Measurements from ENCODE around the gene ZNF579. TPM values are rescaled to one million over a fixed set of nuclear protein-coding genes. Genes with fewer than 3 reads are reported as not detected.

The ZNF579 gene
- total and polyA plus RNA-seq, 10 of the 15 experiments (the other 5 are each of a cell fraction or from before 2014, with no cell fraction given): 0.11 to 11.7 (median 1.5) TPM

GRCh38 chr19:55606817-55607216 lies 26.2 kb upstream of the ZNF579 start:
- H3K4me2 ChIP-seq (ENCODE audit: control insufficient read depth, insufficient read depth): peak overlapping the region; percentile 86
- no peaks in the 10 kb centered on the region for H4K20me1 ChIP-seq (ENCODE audit: control insufficient read depth, insufficient read depth)
- ChIA-PET SMC1A (ENCODE audit: uncharacterized antibody, unreplicated experiment) (interaction anchor here (0.8 to 2.2 kb wide), 12 partner anchors 8 to 103 kb away, joined by 3 to 10 read pairs (median 6); partner anchors contain the start of gene ZNF784), POLR2A (interaction anchor here (0.6 to 2.4 kb wide), 13 partner anchors 18 to 199 kb away, joined by 3 to 21 read pairs (median 4); partner anchors contain the start of genes UBE2S, ZNF580, ZNF628 and ZNF784), RAD21 (ENCODE audit: unreplicated experiment) (interaction anchor here (0.7 to 3.3 kb wide), 9 partner anchors 18 to 327 kb away, joined by 3 to 29 read pairs (median 5); partner anchors contain the start of genes CCDC106, HSPBP1, ZNF628 and ZNF784), CTCF (interaction anchor here (0.6 to 4.6 kb wide), 21 partner anchors 12 to 267 kb away, joined by 3 to 76 read pairs (median 5); partner anchors contain the start of genes ISOC2, KMT5C, ZNF579 and ZNF784)
- intact Hi-C loops (cut with micrococcal nuclease; ENCODE audit: unreplicated experiment): loop anchor here (1.0 kb wide), 1 partner anchor 90 kb away; no protein-coding TSS in a partner anchor
- no peak overlapping the region for H2AFZ ChIP-seq (ENCODE audit: control insufficient read depth, low read depth, low read length)
- TSS peak; percentile 51 for BruUV-seq (replicated peaks)
- DNase-seq (ENCODE audit: low read depth, low spot score): no peak
- H3K9me3 ChIP-seq (replicated peaks; ENCODE audit: control insufficient read depth, insufficient read depth, low read length): peaks cover 2% of the 10 kb centered on the region; the same call in 1 of the 3 replicates
- H3K4me1 ChIP-seq (ENCODE audit: control insufficient read depth, insufficient read depth, low read length): peaks cover 4% of the 10 kb centered on the region; the same call in 1 of the 2 replicates
- H3K27ac ChIP-seq (ENCODE audit: control insufficient read depth, insufficient read depth): 0 out of 2 replicates have a peak overlapping the region, but pooled peaks have one; percentile 90
- H3K27me3 ChIP-seq (replicated peaks in 1 of 2; ENCODE audit: control insufficient read depth in 2 of 2, insufficient read depth in 2 of 2, low read length in 1 of 2): no peaks in the 10 kb centered on the region
- in situ Hi-C loops (cut with MboI): no loop called here
- ATAC-seq: no peak
- H3K9ac ChIP-seq (ENCODE audit: control insufficient read depth, insufficient read depth, low read length): peak overlapping the region; percentile 77; the same call in 1 of the 2 replicates
- peaks cover 0 to 12% of the 10 kb centered on the region in 2 experiments for H3K36me3 ChIP-seq (ENCODE audit: control insufficient read depth in 2 of 2, insufficient read depth in 2 of 2, low read length in 1 of 2)
- FAIRE-seq: no peak
- H3K4me3 ChIP-seq: peak overlapping the region; percentile 69
- TF ChIP-seq KAT2A (conservative IDR thresholded peaks at IDR 0.05; ENCODE audit: control insufficient read depth, low read depth, low read length) (no peak), SMAD1 (IDR thresholded peaks at IDR 0.05; ENCODE audit: low read depth, partially characterized antibody) (no peak), MEF2B (IDR thresholded peaks at IDR 0.05; ENCODE audit: partially characterized antibody, poor library complexity, severe bottlenecking) (no peak), EZH2 (IDR thresholded peaks at IDR 0.05; ENCODE audit: borderline replicate concordance, control insufficient read depth, low read depth, low read length) (no peak), ZBTB40 (IDR thresholded peaks at IDR 0.05; ENCODE audit: borderline replicate concordance) (no peak)
- TF ChIP-seq, protein P1, sequence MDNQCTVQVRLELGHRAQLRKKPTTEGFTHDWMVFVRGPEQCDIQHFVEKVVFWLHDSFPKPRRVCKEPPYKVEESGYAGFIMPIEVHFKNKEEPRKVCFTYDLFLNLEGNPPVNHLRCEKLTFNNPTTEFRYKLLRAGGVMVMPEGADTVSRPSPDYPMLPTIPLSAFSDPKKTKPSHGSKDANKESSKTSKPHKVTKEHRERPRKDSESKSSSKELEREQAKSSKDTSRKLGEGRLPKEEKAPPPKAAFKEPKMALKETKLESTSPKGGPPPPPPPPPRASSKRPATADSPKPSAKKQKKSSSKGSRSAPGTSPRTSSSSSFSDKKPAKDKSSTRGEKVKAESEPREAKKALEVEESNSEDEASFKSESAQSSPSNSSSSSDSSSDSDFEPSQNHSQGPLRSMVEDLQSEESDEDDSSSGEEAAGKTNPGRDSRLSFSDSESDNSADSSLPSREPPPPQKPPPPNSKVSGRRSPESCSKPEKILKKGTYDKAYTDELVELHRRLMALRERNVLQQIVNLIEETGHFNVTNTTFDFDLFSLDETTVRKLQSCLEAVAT (IDR thresholded peaks at IDR 0.05): peak; percentile 82
- H3K79me2 ChIP-seq (ENCODE audit: control insufficient read depth, insufficient read depth, low read length): peaks cover 30% of the 10 kb centered on the region
- WGBS (ENCODE audit: insufficient coverage, insufficient replicate concordance, low lambda C conversion rate, missing lambda C conversion rate): 62% methylated on average over 9 of the region's 9 CpGs
